Superior temporal gyrus (tissue), 1 donor: Measurements from ENCODE around the gene TMEM120B.
"Not testable (repeated sequence)": the region's sequence is repeated elsewhere in the genome, so short reads cannot be mapped to it uniquely, and the experiment has no call there.

ENCODE experiments used
- DNase-seq: peaks from one replicate; pipeline ENCODE4 v3.0.0-alpha.2; 2016; ENCODE audit errors: extremely low spot score

Gene TMEM120B

DNA sequence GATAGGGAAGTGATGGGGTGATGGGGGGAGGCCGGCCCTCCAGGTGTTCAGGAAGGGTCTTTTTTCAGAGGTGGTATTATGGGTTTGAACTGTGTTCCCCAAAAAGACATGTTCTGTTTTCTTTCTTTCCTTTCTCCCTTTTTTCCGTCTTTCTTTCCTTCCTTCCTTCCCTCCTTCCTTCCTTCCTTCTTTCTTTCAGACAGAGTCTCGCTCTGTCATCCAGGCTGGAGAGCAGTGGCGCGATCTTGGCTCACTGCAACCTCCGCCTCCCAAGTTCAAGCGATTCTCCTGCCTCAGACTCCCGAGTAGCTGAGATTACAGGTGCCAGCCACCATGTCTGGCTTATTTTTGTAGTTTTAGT is 3.5 kb upstream of the TMEM120B start:
- DNase-seq: not testable (repeated sequence)

- no peak for DNase-seq
Observed at GRCh38 chr12:121709478-121709961, 3.0 kb upstream of the TMEM120B start.

- DNase-seq: no peak
Observed at GRCh38 chr12:121711361-121712189, 977 bp upstream of the TMEM120B start.

GRCh38 chr12:121712190-121712460 is 427 bp upstream of the TMEM120B start:
- DNase-seq: peak; percentile 46

DNA sequence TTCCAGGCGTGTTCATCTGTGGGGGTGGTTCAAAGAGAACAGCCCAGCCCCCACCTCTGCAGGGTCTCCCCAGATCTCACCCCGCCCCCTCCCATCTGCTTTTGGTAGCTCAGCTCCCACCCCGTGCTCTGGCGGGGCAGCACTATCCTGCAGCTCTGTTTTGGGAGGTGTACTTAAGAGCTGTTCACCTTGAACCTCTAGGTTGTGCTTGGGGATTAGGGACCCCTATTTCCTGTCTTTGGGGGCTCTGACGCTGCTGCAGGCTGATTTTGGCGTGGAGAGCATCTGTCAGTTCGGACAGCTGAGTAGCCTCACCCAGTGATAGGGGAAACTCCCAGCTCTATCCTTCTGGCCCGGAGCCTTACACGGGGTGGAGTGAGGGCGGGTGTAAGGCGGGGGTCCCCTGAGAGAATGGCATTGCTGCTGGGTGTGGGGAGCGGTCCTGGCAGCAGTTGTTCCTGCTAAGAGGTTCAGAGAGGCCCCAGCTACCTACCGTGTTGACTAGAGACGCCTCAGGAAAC is 765 bp downstream of the TMEM120B start:
- DNase-seq: no peak

- DNase-seq: no peak
Observed at GRCh38 chr12:121713793-121714192, 1.2 kb downstream of the TMEM120B start.

DNA sequence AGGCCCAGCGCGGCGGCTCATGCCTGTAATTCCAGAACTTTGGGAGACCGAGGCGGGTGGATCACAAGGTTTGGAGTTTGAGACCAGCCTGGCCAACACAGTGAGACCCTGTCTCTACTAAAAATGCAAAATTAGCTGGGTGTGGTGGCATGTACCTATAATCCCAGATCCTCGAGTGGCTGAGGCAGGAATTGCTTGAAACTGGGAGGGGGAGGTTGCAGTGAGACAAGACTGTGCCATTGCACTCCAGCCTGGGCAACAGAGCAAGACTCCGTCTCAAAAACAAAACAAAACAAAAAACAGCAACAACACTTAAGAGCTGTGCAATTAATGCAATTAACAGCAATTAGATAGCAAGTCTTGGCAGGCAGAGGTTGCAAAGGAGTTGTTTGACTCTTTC is 2.5 kb downstream of the TMEM120B start:
- DNase-seq: not testable (repeated sequence)

GRCh38 chr12:121715862-121716435 is 3.4 kb downstream of the TMEM120B start:
- no peak for DNase-seq

GRCh38 chr12:121717041-121717699 is 4.6 kb downstream of the TMEM120B start:
- DNase-seq: no peak

- DNase-seq: no peak
Observed at GRCh38 chr12:121718653-121719239, 6.2 kb downstream of the TMEM120B start.

DNA sequence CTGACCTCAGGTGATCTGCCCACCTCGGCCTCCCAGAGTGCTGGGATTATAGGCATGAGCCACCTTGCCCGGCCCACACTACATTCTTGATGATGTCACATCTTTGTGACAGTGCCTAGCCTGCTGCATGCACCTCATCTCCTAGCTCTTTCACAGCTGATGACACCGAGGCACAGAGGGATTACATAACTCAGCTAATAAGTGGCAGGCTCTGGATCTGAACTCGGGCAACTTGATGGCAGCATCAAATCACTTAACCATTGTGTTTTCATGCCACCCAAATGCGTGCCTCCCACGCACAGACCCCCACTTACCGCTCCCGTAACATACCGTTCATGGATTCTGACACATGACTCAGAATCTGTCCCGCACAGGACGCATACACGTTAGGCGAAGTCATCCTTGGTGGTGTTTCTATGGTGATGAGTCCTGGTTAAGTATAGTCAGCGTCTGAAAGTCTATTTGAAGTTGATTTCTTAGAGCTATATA is 7.4 kb downstream of the TMEM120B start:
- DNase-seq: peak; percentile 28

DNA sequence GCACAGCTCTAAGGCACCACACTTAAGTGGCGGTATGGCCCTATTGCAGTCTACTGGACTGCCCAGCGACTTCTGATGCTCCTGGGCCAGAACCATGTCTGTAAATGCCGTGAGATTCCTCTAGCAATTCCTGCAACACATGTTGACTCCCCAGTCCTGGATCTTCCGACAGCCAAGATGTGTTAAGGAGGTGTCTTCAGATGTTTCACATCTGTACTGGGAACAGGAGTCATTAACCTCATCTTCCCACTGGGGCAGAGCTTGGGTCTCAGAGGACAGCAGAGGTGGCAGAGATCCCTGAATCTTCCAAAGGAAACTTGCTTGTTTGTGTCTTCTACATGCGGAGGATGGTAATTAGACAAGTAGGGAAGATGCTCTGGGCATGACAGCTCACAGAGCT is 8.2 kb downstream of the TMEM120B start:
- DNase-seq: no peak

DNA sequence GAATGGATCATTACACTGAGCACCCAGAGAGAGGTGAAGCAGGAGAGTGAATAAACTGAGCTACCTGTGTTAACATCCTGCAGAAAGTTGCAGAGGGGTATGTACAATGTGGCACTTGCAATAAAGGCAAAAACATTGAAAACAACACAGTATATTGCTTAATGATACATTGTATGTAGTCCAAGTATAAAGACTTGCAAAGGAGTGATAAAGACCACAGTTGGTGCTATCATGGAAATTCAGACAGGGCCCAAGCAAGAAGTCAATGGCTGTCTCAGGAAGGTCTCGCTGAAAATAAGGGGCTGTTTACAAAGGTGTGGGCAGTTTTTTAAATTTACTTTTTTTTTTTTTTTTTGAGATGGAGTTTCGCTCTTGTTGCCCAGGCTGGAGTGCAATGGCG is 10.0 kb downstream of the TMEM120B start:
- DNase-seq: no peak

DNA sequence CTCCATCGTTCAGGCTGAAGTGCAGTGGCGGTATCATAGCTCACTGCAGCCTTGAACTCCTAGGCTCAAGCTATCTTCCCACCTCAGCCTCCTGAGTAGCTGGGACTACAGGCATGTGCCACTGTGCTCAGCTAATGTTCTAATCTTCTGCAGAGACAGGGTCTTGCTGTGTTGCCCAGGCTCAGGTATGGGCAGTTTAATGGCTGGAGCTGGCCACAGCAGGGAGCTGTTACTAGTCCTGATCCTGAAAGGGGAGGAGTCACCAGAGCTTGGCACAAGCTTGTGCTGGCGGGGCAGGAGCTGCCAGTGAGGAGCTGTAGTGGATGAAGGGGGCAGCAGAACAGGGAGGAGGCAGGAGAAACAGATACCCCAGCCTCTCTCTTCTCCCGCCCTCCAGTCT is 10.6 kb downstream of the TMEM120B start:
- no peak for DNase-seq

GRCh38 chr12:121724925-121725324 is 12.4 kb downstream of the TMEM120B start:
- no peak for DNase-seq

DNA sequence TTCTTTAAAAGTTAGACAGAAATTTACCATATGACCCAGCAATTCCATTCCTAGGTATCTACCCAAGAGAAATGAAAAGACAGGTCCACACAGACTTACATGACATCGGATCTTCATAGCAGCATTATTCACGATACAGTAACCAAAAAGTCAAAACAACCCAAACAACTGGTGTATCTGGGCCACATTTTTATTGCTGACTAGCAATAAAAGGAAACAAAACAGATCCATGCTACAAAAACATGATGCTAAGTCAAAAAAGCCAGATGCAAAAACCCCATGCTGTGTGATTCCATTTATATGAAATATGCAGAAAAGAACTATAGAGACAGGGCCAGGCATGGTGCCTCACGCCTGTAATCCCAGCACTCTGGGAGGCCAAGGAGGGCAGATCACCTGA is 12.9 kb downstream of the TMEM120B start:
- DNase-seq: no peak

GRCh38 chr12:121729021-121729420 is 16.5 kb downstream of the TMEM120B start:
- DNase-seq: no peak

DNA sequence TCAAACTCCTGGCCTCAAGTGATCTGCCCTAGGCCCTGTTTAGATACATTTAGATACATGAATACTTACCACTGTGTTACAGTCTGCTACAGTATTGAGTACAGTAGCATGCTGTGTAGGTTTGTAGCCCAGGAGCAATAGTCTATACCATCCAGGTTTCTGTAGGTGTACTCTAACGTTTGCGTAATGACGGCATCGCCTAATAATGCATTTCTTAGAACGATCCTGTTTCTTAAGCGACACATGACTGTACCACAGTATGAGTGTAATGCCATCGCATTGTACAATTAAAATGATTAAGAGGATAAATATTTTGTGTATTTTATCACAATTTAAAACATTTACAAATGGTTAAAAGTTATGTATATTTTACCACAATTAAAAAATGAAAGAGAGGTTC is 18.9 kb downstream of the TMEM120B start:
- DNase-seq: no peak

- no peak for DNase-seq
Observed at GRCh38 chr12:121733849-121734248, 21.3 kb downstream of the TMEM120B start.

- DNase-seq: no peak
Observed at GRCh38 chr12:121738340-121738858, 25.8 kb downstream of the TMEM120B start.

- peak; percentile 53 for DNase-seq
Observed at GRCh38 chr12:121740847-121741246, 28.3 kb downstream of the TMEM120B start.

- no peak for DNase-seq
Observed at GRCh38 chr12:121741743-121742142, 29.2 kb downstream of the TMEM120B start.
